ENCODE measurements around the gene SARDH.

GRCh38 chr9:133715866-133716563 is 22.1 kb downstream of the SARDH start:
- TF ChIP-seq CTCF (IDR thresholded peaks at IDR 0.05) (no peak), POLR2A (IDR thresholded peaks at IDR 0.05) (no peak)
